Liver (tissue), 3 donors: ENCODE data around the gene GRID1.

Source experiments
- EGR1 ChIP-seq, 2 donors: IDR thresholded peaks; 2 replicates each; pipeline ENCODE4 v1.6.1; 2016 to 2018; ENCODE audit warnings: antibody characterized with exemption in 2 of 2, low read depth in 2 of 2
- FOXA2 ChIP-seq: IDR thresholded peaks from 2 replicates; pipeline ENCODE4 v1.6.1; 2016; ENCODE audit warnings: antibody characterized with exemption
- GABPA ChIP-seq, 2 donors: IDR thresholded peaks in 1 of 2; conservative IDR thresholded peaks in 1 of 2; 2 replicates each; pipeline ENCODE4 v1.6.1; 2016; ENCODE audit warnings: antibody characterized with exemption in 2 of 2, mild to moderate bottlenecking in 1 of 2, moderate library complexity in 1 of 2
- HNF4A ChIP-seq, 2 donors: conservative IDR thresholded peaks; 2 replicates each; pipeline ENCODE4 v1.6.1; 2016; ENCODE audit warnings: antibody characterized with exemption in 2 of 2, mild to moderate bottlenecking in 2 of 2
- JUND ChIP-seq, 2 donors: IDR thresholded peaks; 2 replicates each; pipeline ENCODE4 v1.6.1; 2016; ENCODE audit warnings: antibody characterized with exemption in 2 of 2
- RAD21 ChIP-seq, 2 donors: IDR thresholded peaks; 2 replicates each; pipeline ENCODE4 v1.6.1; 2016; ENCODE audit warnings: antibody characterized with exemption in 2 of 2, mild to moderate bottlenecking in 2 of 2
- RXRA ChIP-seq, 2 donors: IDR thresholded peaks; 2 replicates each; pipeline ENCODE4 v1.6.1; 2017 to 2018; ENCODE audit warnings: antibody characterized with exemption in 2 of 2, mild to moderate bottlenecking in 1 of 2
- SP1 ChIP-seq: IDR thresholded peaks from 2 replicates; pipeline ENCODE4 v1.6.1; 2018; ENCODE audit warnings: antibody characterized with exemption, mild to moderate bottlenecking
- TAF1 ChIP-seq: conservative IDR thresholded peaks from 2 replicates; pipeline ENCODE4 v1.6.1; 2016; ENCODE audit warnings: antibody characterized with exemption, mild to moderate bottlenecking
- YY1 ChIP-seq: IDR thresholded peaks from 2 replicates; pipeline ENCODE4 v1.6.1; 2016; ENCODE audit warnings: antibody characterized with exemption, mild to moderate bottlenecking
- TF ChIP-seq, protein P1 (sequence below): fragments of 150-350 bp; IDR thresholded peaks from 2 replicates; pipeline ENCODE4 v1.5.1; 2017; ENCODE audit warnings: improper control_type of control experiment, low read depth, low read length; ENCODE audit not compliant: missing input control
- TF ChIP-seq, protein P2 (sequence below): IDR thresholded peaks from 2 replicates; pipeline ENCODE4 v1.6.1; 2016; ENCODE audit warnings: antibody characterized with exemption
- TF ChIP-seq, protein P3 (sequence below): IDR thresholded peaks from 2 replicates; pipeline ENCODE4 v1.6.1; 2016; ENCODE audit warnings: antibody characterized with exemption, mild to moderate bottlenecking
- donor health status: healthy.
- donor health status: healthy.

DNA sequence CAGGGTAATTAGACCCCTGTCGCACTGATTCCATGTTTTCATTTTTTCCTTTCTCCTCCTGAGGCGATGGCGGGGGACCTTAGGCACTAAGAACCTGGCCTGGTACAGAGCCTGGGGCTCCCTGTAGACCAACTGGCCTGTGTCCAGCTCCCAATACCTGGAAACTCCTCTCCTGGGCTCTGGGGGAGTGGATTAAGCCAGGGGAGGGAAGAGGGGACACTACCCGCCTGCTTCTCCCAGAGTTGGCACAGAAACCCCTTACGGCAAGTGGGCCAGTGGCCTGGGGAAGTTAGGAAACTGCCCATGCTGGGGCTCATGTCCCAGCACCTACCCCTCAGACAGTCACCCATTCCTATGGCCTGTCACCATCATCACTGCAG is 121.6 kb downstream of the GRID1 start:
- TF ChIP-seq, protein P1, sequence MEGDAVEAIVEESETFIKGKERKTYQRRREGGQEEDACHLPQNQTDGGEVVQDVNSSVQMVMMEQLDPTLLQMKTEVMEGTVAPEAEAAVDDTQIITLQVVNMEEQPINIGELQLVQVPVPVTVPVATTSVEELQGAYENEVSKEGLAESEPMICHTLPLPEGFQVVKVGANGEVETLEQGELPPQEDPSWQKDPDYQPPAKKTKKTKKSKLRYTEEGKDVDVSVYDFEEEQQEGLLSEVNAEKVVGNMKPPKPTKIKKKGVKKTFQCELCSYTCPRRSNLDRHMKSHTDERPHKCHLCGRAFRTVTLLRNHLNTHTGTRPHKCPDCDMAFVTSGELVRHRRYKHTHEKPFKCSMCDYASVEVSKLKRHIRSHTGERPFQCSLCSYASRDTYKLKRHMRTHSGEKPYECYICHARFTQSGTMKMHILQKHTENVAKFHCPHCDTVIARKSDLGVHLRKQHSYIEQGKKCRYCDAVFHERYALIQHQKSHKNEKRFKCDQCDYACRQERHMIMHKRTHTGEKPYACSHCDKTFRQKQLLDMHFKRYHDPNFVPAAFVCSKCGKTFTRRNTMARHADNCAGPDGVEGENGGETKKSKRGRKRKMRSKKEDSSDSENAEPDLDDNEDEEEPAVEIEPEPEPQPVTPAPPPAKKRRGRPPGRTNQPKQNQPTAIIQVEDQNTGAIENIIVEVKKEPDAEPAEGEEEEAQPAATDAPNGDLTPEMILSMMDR: no peak
- no peak for TF ChIP-seq SP1
- no peak for TF ChIP-seq FOXA2
- TF ChIP-seq, protein P2, sequence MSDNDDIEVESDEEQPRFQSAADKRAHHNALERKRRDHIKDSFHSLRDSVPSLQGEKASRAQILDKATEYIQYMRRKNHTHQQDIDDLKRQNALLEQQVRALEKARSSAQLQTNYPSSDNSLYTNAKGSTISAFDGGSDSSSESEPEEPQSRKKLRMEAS: no peak
- TF ChIP-seq EGR1 (IDR thresholded peaks at IDR 0.05; ENCODE audit: low read depth in 2 of 2): no peak
- no peak for TF ChIP-seq GABPA (IDR thresholded peaks at IDR 0.05 in 1 of 2, conservative IDR thresholded peaks at IDR 0.05 in 1 of 2)
- TF ChIP-seq, protein P3, sequence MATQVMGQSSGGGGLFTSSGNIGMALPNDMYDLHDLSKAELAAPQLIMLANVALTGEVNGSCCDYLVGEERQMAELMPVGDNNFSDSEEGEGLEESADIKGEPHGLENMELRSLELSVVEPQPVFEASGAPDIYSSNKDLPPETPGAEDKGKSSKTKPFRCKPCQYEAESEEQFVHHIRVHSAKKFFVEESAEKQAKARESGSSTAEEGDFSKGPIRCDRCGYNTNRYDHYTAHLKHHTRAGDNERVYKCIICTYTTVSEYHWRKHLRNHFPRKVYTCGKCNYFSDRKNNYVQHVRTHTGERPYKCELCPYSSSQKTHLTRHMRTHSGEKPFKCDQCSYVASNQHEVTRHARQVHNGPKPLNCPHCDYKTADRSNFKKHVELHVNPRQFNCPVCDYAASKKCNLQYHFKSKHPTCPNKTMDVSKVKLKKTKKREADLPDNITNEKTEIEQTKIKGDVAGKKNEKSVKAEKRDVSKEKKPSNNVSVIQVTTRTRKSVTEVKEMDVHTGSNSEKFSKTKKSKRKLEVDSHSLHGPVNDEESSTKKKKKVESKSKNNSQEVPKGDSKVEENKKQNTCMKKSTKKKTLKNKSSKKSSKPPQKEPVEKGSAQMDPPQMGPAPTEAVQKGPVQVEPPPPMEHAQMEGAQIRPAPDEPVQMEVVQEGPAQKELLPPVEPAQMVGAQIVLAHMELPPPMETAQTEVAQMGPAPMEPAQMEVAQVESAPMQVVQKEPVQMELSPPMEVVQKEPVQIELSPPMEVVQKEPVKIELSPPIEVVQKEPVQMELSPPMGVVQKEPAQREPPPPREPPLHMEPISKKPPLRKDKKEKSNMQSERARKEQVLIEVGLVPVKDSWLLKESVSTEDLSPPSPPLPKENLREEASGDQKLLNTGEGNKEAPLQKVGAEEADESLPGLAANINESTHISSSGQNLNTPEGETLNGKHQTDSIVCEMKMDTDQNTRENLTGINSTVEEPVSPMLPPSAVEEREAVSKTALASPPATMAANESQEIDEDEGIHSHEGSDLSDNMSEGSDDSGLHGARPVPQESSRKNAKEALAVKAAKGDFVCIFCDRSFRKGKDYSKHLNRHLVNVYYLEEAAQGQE: no peak
- no peak for TF ChIP-seq TAF1
- no peak for TF ChIP-seq YY1
- TF ChIP-seq HNF4A (conservative IDR thresholded peaks at IDR 0.05): no peak
- no peak for TF ChIP-seq RAD21 (IDR thresholded peaks at IDR 0.05)
- TF ChIP-seq RXRA (IDR thresholded peaks at IDR 0.05): no peak
- TF ChIP-seq JUND (IDR thresholded peaks at IDR 0.05): no peak
